Gastroesophageal sphincter (tissue), 3 donors: Measurements from ENCODE around the gene IFT80.

Experiments used
- POLR2A ChIP-seq, 2 donors: fragments of 450-650 bp; IDR thresholded peaks; one replicate each; pipeline ENCODE4 v1.6.1; 2017; ENCODE audit warnings: antibody characterized with exemption in 2 of 2, mild to moderate bottlenecking in 2 of 2, moderate library complexity in 1 of 2
- POLR2AphosphoS5 ChIP-seq: sonication (generic); formaldehyde crosslinking; IDR thresholded peaks from one replicate; pipeline ENCODE4 v1.6.1; 2017; ENCODE audit warnings: antibody characterized with exemption
- TF ChIP-seq, protein P1 (sequence below), 4 experiments: fragments of 200-600 bp in 2 of 4; fragments of 450-650 bp in 2 of 4; sonication (generic) in 1 of 4; IDR thresholded peaks; one replicate each; pipeline ENCODE4 v1.5.1; 2017 to 2019; ENCODE audit warnings: antibody characterized with exemption in 4 of 4, mild to moderate bottlenecking in 2 of 4, moderate library complexity in 2 of 4

- TF ChIP-seq, protein P1, sequence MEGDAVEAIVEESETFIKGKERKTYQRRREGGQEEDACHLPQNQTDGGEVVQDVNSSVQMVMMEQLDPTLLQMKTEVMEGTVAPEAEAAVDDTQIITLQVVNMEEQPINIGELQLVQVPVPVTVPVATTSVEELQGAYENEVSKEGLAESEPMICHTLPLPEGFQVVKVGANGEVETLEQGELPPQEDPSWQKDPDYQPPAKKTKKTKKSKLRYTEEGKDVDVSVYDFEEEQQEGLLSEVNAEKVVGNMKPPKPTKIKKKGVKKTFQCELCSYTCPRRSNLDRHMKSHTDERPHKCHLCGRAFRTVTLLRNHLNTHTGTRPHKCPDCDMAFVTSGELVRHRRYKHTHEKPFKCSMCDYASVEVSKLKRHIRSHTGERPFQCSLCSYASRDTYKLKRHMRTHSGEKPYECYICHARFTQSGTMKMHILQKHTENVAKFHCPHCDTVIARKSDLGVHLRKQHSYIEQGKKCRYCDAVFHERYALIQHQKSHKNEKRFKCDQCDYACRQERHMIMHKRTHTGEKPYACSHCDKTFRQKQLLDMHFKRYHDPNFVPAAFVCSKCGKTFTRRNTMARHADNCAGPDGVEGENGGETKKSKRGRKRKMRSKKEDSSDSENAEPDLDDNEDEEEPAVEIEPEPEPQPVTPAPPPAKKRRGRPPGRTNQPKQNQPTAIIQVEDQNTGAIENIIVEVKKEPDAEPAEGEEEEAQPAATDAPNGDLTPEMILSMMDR (IDR thresholded peaks at IDR 0.05), result no peak
- TF ChIP-seq POLR2A (IDR thresholded peaks at IDR 0.05) (no peak), POLR2AphosphoS5 (no peak)
Measured at GRCh38 chr3:160400702-160401150, 1.7 kb upstream of the IFT80 start.
